K562 (cell line): ENCODE results near the gene SYNE1.

Source experiments
- ARHGAP35 ChIP-seq: fragments of 450-650 bp; IDR thresholded peaks from 2 replicates; pipeline ENCODE4 v1.6.1; 2018; ENCODE audit not compliant: partially characterized antibody
- CEBPZ ChIP-seq: fragments of 150-350 bp; IDR thresholded peaks from 2 replicates; pipeline ENCODE4 v1.6.1; 2014; ENCODE audit warnings: low read depth, mild to moderate bottlenecking, low read length, borderline replicate concordance
- CHD1 ChIP-seq: fragments of 200-600 bp; sonication (generic); IDR thresholded peaks from one replicate; pipeline ENCODE4 v1.6.1; 2012; ENCODE audit warnings: mild to moderate bottlenecking, moderate library complexity, low read length, inconsistent platforms
- CTCF ChIP-seq, 3 experiments: IDR thresholded peaks in 2 of 3; conservative IDR thresholded peaks in 1 of 3; 2 replicates each; pipeline ENCODE4 v1.5.1; 2011 to 2012; ENCODE audit warnings: low read length in 3 of 3, mild to moderate bottlenecking in 3 of 3, control low read depth in 2 of 3, improper control_type of control experiment in 1 of 3, inconsistent platforms in 1 of 3, low read depth in 1 of 3, mixed read lengths in 1 of 3, moderate library complexity in 1 of 3; ENCODE audit not compliant: insufficient read depth in 2 of 3
- IRF1 ChIP-seq: sonication (generic); formaldehyde crosslinking; IDR thresholded peaks from 2 replicates; pipeline ENCODE4 v1.8.0; 2022; ENCODE audit warnings: missing genetic modification reagents, mild to moderate bottlenecking, borderline replicate concordance
- NFXL1 ChIP-seq: fragments of 450-650 bp; formaldehyde crosslinking; IDR thresholded peaks from 2 replicates; pipeline ENCODE4 v1.4.0; 2021; ENCODE audit warnings: mild to moderate bottlenecking
- POLR2A ChIP-seq: fragments of 450-650 bp; conservative IDR thresholded peaks from 2 replicates; pipeline ENCODE4 v1.6.1; 2016
- RCOR1 ChIP-seq, 2 experiments: IDR thresholded peaks; 2 replicates each; pipeline ENCODE4 v1.6.1; 2012; ENCODE audit warnings: low read depth in 2 of 2, low read length in 2 of 2, borderline replicate concordance in 1 of 2, improper control_type of control experiment in 1 of 2
- SP2 ChIP-seq: IDR thresholded peaks from 2 replicates; pipeline ENCODE4 v1.6.1; 2011; ENCODE audit warnings: mild to moderate bottlenecking, low read depth, low read length, moderate library complexity; ENCODE audit not compliant: poor library complexity, severe bottlenecking; ENCODE audit errors: extremely low read depth

GRCh38 chr6:152575161-152575560 is 62.0 kb downstream of the SYNE1 start:
- TF ChIP-seq SP2: no peak
- TF ChIP-seq ARHGAP35: no peak
- TF ChIP-seq CTCF (IDR thresholded peaks at IDR 0.05 in 2 of 3, conservative IDR thresholded peaks at IDR 0.05 in 1 of 3; ENCODE audit: insufficient read depth in 2 of 3, low read depth in 1 of 3, low read length in 3 of 3): no peak
- no peak for TF ChIP-seq NFXL1 (CRISPR knock-in tag)
- no peak for TF ChIP-seq POLR2A
- no peak for TF ChIP-seq RCOR1 (IDR thresholded peaks at IDR 0.05; ENCODE audit: borderline replicate concordance in 1 of 2, low read depth in 2 of 2, low read length in 2 of 2)
- TF ChIP-seq CEBPZ: no peak
- no peak for TF ChIP-seq IRF1
- no peak for TF ChIP-seq CHD1
